Limb (tissue), 2 donors: ENCODE measurements around the gene STPG4.
"Not testable (repeated sequence)": the region's sequence is repeated elsewhere in the genome, so short reads cannot be mapped to it uniquely, and the experiment has no call there.

Experiments
- DNase-seq, 2 donors: peaks; one replicate each; pipeline ENCODE4 v3.0.0-alpha.2; 2016; ENCODE audit errors: extremely low spot score in 2 of 2

STPG4 gene

DNA sequence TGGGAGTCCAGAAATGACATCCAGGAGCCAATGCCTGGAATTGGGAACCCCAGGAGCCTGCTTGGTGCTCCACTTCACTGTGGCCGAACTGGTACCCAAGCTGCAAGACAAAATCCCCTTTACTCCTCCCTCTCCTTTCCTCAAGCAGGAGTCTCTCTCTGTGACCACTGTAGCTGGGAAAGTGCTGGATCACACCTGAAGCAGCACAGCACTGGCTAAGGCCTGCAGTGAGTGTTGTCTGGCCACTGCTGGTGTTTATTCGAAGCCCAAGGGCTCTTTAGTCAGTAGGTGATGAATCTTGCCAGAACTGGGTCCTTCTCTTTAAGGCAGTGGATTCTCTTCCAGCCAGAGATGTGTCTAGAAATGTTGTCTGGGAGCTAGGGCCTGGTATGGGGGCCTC lies 26.4 kb downstream of the STPG4 start:
- no peak for DNase-seq

DNA sequence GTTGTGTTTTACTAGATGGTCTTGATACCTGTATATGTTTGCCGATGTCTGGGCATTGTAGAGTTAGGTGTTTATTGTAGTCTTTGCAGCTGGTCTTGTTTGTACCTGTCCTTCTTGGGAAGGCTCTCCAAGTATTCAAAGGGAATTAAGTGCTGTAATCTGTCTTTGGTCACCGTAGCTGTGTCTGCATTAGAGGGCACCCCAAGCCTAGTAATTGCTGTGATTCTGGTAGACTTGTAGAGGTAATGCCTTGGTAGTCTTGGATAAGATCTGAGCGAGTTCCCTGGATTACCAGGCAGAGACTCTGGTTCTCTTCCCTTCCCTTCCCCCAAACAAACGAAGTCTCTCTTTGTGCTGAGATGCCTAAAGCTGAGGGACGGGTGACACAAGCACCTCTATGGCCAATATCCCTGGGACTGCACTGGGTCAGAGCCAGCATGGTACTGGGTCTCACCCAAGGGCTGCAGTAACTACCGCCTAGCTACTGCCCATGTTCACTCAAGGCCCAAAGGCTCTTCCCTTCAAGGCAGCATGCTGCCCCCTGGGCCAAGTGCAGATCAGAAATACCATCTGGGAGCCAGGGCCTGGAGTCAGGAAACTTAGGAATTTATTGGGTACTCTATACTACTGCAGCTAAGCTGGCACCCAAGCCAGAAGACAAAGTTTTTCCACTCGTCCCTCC lies 27.1 kb downstream of the STPG4 start:
- no peak for DNase-seq

DNA sequence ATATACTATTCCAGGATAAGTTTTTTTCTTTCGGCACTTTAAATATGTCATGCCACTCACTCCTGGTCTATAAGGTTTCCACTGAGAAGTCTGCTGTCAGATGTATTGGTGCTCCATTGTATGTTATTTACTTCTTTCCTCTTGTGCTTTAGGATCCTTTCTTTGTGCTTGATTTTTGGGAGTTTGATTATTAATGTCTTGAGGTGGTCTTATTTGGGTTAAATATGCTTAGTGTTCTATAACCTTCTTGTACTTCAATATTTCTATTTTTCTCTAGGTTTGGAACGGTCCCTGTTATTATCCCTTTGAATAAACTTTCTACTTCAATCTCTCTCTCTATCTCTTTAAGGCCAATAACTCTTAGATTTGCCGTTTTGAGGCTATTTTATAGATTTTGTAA lies 28.3 kb downstream of the STPG4 start:
- no peak for DNase-seq

DNA sequence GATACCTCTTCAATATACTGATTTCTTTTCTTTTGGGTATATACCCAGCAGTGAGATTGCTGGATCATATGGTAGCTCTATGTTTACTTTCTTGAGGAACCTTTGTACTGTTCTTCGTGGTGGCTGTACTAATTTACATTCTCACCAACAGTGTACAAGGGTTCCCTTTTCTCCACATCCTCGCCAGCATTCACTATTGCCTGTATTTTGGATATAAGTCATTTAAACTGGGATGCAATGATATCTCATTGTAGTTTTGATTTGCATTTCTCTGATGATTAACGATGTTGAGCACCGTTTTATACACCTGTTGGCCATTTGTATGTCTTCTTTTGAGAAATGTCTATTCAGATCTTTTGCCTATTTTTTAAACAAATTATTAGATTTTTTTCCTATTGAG lies 30.4 kb downstream of the STPG4 start:
- not testable (repeated sequence) for DNase-seq

DNA sequence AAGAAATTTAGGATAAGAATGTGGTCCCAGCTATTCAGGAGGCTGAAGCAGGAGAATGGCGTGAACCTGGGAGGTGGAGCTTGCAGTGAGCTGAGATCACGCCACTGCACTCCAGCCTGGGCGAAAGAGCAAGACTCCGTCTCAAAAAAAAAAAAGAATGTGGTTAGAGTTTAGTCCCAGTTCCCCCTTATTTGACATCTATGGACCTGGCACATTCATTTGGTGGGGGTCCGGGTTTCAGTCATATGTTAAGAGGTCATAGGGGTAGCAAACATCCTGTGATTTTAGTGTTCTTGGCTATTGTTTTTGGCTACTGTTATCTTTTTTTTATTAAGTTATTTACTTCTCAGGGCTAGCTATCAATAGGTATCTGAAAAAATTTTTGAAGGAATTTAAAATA lies 34.7 kb downstream of the STPG4 start:
- DNase-seq = not testable (repeated sequence)

DNA sequence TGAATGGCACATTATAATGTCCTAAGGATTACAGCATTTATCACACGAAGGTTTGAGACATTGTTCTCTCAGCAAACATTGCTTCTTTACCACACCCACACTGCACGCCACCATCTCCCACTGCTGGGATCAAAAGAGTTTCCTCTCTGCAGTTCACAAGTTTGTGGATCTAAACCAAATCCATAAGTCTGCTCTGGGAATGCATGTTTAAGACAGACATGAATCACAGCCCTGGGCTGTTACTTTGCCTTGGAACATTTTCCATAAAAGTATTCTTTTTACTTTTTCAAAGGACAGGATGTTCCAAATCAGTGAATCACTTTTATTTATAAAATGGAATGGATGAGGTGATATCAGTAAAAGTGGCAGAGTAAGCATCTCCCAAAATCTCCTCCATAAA lies 36.1 kb downstream of the STPG4 start:
- DNase-seq = peak in 1 of 2 donors; percentile 35

DNA sequence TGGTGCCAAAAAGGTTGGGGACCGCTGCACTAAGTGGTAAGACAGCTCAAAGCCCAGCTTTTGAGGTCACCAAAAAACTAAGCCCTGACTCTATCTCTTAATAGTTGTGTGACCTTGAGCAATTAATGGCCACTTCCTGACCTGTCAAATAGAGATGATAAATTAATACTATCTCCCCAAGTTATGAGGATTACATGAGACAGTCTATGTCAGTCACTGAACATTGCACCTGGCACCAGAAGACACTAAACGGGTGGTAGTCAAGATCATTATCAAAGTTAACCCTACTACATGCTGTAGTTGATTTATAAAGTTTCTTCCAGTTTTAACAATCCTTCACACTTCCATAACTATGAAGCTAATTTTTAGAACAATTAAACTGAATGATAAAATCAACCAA lies 36.5 kb downstream of the STPG4 start:
- DNase-seq = no peak

DNA sequence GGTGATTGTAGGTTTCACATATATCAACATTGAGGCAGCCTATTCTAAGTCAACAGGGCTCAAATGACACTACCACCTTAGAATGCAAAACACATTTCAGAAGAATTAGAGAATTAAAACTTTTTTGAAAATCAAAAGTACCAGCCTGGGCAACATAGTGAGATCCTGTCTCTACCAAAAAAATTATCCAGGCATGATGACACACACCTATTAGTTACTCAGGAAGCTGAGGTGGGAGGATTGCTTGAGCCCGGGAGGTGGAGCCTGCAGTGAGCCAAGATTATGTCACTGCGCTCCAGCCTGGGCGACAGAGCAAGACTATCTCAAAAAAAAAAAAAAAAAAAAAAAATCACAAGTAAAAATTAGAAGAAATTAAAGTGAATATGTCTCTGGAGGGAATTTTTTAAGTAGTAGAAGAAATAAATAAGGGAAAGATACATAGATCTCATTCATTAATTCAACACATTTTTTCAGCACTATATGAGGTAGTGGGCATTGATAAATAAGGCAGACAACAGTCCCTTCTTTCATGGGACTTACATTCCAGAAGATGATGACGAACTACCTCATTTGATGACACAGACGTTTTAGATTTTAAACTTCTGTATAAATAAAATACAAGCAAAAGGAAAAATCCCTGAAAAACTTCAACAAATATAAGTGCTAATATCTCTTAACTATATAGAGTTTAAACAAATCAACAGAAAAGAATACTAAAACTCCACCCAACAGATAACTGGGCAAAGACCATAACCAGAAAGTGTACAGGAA lies 42.3 kb downstream of the STPG4 start:
- DNase-seq = no peak

DNA sequence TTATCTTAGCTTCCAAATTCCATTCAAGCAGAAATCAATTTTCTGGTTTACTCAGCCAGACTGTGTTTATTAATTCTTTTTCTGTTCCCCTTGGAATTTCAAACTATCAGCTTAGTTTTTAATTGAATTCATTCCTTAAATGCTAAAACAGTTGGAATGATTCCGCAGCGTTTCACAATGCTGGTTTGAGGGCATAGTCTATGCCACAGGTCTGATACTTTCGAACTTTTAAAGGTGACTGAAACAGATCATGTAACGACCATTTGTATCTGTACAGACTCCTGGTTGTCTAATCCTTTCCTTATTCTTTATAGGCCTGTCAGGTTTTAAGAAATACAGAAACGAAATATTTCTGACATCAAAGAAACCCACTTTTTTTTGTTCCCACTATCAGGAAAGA lies 45.4 kb downstream of the STPG4 start:
- DNase-seq = no peak

DNA sequence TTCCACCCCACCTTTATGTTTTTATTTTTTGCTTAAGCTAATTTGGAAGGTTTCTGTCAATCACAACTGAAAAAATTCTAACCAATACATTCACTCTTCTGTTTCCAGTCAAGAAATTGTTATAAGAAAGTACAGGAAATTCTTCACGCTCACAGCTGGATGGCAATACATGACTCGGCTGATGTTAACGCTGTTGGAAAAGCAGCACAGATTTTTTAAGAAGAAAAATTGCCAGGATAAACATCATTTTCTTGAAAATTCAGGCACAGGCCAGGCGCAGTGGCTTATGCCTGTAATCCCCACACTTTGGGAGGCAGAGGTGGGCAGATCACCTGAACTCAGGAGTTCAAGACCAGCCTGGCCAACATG lies 46.1 kb downstream of the STPG4 start:
- no peak for DNase-seq

DNA sequence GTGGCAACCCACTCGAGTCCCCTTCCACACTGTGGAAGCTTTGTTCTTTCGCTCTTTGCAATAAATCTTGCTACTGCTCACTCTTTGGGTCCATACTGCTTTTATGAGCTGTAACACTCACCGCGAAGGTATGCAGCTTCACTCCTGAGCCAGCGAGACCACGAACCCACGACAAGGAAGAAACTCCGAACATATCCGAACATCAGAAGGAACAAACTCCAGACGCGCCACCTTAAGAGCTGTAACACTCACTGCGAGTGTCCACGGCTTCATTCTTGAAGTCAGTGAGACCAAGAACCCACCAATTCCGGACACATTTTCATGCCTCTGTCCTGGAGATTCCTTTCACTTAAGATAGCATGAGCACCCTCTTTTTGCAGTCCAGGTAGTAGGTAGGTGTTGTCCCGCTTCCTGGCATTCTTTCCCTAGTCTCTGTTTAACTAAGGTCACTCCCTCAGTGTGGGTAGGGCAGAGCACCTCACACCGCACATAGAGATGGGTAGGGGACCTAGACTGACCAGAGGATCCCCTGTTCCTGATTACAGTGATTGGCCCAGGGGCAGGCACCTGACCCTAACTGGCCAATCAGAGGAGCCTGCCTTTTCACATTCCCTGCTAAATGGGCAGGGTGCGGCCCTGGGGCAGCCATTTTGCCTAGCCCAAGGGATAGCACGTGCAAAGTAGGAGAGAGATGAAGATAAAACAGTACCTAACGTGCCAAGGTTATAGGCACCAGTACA lies 46.7 kb downstream of the STPG4 start:
- not testable (repeated sequence) for DNase-seq

DNA sequence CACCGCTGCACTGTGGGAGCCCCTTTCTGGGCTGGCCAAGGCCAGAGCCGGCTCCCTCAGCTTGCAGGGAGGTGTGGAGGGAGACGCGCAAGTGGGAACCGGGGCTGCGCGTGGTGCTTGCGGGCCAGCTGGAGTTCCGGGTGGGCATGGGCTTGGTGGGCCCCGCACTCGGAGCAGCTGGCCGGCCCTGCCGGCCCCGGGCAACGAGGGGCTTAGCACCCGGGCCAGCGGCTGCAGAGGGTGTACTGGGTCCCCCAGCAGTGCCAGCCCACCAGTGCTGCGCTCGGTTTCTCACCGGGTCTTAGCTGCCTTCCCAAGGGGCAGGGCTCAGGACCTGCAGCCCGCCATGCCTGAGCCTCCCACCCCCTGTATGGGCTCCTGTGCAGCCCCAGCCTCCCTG lies 47.9 kb downstream of the STPG4 start:
- not testable (repeated sequence) for DNase-seq

DNA sequence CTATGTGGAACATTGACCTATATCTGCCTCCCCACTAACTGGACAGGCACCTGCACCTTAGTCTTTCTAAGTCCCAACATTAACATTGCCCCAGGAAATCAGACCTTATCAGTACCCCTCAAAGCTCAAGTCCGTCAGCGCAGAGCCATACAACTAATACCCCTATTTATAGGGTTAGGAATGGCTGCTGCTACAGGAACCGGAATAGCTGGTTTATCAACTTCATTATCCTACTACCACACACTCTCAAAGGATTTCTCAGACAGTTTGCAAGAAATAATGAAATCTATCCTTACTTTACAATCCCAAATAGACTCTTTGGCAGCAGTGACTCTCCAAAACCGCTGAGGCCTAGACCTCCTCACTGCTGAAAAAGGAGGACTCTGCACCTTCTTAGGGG lies 48.9 kb downstream of the STPG4 start:
- not testable (repeated sequence) for DNase-seq

DNA sequence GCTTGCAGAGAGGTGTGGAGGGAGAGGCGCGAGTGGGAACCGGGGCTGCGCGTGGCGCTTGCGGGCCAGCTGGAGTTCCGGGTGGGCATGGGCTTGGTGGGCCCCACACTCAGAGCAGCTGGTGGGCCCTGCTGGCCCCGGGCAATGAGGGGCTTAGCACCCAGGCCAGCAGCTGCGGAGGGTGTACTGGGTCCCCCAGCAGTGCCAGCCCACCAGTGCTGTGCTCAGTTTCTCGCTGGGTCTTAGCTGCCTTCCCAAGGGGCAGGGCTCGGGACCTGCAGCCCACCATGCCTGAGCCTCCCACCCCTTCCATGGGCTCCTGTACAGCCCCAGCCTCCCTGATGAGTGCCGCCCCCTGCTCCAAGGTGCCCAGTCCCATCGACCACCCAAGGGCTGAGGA lies 55.4 kb downstream of the STPG4 start:
- not testable (repeated sequence) for DNase-seq

DNA sequence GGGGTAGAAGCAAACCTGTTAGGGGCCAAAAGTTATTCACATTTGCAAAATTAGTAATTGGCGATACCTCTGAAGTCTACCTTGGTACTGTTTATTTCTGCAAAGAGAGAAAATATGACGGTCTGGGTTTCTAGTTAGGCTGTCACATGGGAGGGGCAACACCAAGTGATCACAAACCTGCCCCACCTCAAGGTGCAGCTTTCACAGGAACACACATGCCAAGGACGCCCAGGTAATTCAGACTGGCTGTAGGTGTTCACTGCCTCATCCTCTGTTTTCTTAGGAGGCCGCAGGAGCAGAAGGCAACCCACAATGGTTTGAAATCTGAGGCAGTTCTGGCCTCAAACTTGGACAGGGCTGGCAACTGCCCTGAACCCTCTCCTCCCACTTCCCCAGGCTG lies 56.2 kb downstream of the STPG4 start:
- DNase-seq = no peak

DNA sequence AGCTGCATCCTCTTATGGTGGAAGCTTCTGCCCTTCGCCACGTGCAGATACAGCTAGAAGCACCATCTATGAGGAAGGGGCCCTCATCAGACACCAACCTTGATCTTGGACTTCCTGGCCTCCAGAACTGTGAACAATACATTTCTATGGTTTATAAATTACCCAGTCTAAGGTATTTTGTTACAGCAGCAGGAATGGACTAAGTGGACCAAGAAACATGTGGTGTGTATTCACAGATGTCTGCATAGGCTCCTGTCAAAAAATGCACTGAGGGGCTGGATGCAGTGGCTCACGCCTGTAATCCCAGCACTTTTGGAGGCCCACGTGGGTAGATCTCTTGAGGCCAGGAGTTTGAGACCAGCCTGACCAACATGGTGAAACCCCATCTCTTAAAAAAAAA lies 57.5 kb downstream of the STPG4 start:
- DNase-seq = no peak

DNA sequence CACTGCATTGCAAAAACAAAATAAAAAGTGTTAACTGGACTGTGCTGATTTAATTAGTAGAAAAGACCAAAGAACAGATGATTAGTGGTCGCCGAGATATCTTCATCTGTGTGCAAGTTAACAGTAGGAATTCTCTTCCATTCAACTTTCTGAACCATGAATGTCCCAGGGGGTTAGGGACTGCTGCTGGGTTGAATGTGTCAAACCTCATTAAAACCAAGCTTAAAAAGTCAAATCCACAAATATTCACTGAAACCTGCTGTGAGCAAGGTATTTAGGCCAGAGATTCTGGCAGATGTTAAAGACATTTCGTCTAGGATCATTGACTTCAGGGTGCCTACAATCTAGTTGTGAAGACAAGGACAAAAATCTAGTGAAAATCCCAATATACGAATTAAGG lies 58.7 kb downstream of the STPG4 start:
- DNase-seq = no peak

DNA sequence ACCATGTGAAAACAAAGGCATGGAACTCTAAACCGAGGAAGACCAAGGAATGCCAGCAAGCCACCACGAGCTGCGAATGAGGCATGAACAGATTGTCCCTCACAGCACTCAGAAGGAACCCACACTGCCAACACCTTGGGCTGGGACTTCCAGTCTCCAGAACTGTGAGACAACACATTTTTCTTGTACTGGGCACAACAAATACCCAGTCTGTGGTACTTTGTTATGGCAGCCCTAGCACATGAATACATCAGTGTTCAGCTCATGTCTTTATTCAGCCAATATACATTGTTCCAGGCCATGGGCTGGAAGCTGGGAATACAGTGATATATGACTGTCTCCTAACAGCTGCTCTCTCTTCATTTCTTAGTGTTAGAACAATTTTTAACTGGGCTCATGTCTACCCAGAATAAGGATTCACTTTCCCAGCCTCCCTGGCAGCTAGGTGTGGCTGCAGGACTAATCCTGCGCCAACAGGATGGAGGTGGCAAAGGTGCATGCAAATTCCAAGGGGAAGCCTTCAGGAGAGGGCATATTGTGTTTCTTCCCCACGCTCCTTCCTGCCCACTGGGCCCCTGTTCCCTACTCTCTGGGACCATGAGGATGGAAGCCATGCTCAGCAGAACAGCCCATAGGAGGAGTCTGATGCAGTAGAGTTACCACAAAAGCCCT lies 59.6 kb downstream of the STPG4 start:
- DNase-seq = no peak

DNA sequence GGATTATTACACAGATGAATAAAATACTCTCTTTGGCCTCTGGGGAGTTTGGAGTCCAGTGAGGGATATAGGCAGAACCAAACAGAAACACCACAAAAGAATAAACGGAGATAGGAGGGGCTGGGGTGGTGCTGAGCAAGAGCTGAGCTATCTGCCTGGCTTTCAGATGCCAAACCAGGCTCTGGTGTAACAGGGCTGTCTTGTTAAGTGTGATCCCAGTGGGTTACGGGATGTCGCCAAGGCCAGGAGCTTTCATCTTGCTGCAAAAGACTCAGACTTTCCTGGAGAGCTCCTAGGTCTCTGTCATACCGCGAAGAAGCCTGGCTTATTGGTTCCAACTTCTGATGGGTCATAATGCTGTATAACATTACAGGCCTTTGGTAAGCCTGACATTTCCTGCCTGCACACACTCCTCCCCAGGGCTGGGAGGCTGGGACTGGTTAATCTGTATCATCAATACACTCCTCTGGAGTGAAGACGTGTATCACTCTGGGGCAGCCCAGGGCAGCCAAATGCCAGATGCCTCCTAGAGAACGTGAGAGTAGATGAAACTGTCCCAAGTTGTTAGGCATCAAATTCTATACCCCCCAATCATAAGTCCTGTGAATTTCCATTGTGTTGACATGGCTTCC lies 60.5 kb downstream of the STPG4 start:
- DNase-seq = no peak

DNA sequence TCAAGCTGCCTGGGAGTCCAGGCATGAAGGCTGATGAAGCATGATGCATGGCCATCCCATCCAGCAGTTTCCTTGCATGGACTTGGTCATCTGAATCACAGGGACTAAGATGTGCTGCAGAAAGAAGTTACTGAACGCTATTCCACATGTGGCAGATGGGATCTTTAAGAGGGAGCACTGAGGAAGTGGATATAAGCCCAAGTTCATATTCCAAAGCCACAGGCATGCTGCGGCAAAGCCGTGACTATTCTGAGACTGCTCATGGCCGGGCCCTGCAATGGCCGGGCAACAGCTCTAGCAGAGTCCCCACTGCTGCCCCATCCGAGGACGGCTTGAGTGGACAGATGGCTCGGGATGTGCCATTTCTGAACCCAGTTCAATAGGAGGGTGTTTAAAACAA lies 61.5 kb downstream of the STPG4 start:
- no peak for DNase-seq

DNA sequence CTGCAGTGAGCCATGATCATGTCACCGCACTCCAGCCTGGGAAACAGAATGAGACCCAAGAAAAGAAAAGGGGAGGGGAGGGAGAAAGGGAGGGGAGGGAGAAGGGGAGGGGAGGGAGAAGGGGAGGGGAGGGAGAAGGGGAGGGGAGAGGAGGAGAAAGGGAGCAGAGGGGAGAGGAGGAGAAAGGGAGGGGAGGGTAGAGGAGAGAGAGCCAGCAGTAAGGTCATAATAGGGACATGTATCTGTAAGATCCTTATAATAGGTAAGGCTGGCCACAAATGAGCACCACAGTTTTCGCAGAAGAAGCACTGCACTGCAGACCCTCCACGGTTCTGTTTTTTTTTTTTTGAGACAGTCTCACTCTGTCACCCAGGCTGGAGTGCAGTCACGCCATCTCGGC lies 62.6 kb downstream of the STPG4 start:
- no peak for DNase-seq

DNA sequence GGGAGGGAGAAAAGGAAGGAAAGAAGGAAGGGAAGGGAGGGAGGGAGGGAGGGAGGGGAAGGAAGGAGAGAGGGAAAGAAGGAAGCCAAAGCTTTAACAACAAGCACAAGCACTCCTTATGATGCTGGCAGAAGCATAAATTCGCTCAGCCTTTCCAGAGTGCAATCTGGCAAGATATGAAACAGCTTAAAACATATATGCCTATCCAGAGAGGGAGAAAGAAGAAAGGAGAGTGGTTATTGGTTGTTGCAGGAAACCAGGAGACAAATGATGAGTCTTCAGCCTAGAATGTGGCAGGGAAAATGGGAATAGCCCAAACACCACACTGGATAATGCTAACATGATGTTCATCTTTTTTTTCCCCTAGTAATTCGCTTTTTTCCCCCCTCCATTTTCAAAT lies 64.0 kb downstream of the STPG4 start:
- no peak for DNase-seq
